Measurements from ENCODE around the gene TOMM34.
A peak's percentile ranks its signal among the peaks of the same experiment; 100 is the strongest.

The TOMM34 gene

DNA sequence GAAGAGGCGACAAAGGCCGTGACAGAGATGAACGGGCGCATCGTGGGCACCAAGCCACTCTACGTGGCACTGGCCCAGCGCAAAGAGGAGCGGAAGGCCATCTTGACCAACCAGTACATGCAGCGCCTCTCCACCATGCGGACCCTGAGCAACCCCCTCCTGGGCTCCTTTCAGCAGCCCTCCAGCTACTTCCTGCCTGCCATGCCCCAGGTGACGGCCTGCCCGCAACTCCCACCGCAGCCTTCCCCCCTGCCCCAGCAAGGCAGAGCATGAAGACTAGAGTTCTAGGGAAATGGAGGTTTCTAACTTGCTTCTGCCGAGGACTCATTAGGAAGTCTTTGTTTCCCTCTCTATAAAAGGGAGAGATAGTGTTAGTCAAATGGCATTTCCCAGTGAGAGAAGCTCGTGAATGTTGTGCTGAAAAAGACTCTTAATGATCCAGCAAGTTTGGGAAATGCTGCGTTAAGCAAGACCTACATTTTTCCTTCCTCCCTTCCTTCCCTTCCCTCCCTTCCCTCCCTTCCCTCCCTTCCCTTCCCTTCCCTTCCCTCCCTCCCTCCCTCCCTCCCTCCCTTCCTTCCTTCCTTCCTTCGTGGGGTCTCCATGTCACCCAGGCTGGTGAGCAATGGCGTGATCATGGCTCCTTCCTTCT is 29.6 kb downstream of the TOMM34 start:
- no peak for DNase-seq

DNA sequence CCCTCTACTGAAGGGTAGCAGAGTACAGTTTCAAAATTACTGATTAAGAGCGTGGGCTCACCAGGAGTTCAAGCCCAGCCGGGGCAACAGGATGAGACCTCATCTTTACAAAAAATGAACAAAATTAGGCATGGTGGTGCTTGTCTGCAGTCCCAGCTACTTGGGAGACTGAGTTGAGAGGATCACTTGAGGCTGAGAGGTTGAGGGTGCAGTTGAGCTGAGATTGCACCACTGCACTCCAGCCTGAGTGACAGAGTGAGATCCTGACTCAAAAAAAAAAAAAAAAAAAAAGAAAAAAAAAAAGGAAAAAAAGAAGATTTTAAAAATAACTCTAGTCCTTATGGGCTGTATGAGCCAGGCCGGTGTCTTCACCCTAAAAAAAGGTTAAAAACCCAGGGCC is 31.6 kb downstream of the TOMM34 start:
- DNase-seq: no peak

DNA sequence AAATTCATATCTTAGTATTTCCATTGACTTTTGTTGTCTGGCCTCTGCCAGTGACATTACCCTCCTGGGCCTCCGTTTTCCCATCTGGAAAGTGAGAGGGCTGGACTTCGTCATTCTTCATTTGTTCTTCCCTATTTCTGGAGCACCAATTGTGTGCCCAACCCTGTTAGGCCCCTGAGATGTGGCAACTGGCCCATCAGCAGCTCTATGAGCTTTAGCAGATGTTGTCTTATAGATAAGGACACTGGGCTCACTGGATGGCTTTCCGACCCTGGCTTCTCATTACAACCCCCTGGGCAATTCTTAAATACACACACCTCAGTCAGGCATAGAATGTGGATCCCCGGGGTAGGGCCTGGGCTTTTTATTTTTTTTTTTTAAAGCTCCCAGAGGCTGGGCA is 35.7 kb downstream of the TOMM34 start:
- no peak for DNase-seq

DNA sequence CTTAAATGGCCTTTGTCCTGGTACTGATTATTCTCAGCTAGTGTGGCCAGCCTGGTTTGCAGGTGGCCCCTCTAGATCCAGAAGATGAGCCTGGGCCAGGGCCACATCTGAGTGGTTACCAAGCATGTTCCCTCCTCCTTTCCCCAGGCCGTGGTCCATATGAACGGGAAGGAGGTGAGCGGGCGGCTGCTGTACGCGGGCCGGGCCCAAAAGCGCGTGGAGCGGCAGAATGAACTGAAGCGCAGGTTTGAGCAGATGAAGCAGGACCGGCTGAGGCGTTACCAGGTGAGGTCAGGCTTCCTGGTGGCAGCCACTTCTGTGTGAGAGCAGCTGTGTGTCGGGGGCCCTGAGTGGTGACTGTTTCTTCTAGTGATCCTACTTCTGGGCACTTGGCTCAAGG is 38.8 kb downstream of the TOMM34 start:
- no peak for DNase-seq

DNA sequence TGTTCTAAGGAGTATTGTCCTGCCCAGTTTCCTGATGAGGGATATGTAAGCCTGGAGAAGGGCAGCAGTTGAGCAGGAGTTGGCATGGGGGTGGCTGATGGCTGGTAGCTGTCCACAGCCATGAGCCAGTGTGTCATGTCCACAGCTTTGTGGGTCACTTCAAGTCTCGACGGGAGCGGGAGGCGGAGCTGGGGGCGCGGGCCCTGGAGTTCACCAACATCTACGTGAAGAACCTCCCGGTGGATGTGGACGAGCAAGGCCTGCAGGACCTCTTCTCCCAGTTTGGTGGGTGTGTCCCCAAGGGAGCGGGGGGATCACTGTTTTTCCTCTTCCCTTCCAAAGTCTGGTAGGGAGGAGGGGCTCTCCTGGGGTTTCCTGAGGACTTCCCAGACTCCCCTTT is 41.4 kb downstream of the TOMM34 start:
- DNase-seq: no peak

DNA sequence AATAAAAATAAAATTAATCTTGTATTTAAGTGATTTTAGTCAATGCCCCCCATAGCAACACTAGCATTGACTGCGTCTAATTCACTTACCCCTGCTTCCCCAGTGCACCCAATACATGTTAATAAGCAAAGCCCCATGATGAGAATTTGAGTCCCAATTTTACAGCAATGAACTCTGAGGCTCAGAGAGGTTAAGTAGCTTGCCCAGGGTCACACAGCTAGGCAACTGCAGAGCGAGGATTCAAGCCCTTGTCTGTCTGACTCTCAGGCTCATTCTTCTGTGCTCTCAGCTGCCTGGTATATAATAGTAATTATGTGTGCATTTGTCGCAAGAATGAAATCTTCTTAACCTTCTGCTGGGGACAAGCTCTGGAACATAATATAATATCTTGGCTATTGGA is 41.9 kb downstream of the TOMM34 start:
- DNase-seq: no peak

DNA sequence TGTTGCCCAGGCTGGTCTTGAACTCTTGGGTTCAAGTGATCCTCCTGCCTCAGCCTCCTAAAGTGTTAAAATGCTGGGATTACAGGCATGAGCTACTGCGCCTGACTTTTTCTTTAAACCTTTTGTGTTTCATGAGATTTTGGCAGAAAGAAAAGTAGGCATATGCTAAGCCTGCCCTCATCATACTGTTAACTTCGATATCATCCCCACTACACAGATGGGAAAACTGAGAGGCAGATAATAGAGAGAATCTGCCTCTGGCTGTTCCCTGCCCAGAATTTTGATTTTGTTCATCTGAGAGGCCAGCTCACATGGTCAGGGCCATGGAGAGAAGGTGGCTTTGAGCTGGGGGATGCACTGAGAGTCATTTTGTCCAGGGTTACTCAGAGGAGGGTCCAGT is 42.8 kb downstream of the TOMM34 start:
- DNase-seq: no peak

DNA sequence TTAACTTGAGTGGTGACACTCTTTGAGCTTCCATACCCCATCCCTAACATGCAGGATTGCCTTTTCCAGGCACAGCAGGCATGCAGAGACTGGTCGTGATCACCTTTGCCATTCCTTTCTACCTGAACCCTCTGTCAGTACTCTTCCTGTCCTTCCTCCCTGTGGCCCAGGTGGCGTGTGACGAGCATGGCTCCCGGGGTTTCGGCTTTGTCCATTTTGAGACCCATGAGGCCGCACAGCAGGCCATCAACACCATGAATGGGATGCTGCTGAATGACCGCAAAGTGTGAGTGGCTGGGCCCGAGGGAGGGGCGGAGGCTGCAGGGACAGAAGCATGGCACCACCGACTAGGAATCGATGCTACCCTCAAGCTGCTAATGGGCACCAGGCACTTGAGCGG is 43.6 kb downstream of the TOMM34 start:
- no peak for DNase-seq

DNA sequence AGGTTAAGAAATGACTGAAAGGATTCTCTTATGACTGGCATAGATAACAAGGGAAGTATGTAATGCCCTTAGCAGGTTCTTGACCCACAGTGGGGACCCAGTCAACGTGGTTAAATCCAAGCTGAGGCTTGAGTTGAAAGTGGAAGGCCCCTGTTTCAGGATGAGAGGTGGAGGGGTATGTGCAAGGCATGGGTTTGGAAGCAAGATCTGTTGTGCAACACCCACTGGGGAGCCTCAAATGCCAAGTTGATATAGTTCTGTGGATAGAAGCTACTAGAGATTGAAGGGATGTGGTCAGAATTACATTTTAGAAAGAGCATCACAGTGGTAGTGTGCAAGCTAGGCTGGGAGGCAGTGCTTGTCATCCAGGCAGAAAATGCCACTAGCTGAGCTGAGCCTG is 45.3 kb downstream of the TOMM34 start:
- DNase-seq: no peak

DNA sequence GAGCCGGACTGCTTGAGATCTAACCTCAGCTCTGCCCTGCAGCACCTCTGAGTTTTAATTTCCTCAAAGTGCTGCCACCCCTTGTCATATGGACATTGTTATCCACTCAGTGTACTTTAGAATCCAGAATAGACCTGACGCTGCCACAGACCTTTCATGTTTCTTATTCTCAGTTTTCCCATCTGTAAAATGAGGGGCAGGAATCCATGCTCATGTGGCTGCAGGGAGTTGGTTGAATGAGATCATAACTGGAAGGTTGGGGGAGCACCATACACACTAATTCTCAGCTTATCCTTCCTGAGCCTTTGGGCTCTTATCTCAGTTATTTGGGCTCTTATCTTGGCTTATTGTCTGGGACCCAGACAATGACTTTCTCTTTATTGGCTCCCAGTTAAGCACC is 48.0 kb downstream of the TOMM34 start:
- no peak for DNase-seq

DNA sequence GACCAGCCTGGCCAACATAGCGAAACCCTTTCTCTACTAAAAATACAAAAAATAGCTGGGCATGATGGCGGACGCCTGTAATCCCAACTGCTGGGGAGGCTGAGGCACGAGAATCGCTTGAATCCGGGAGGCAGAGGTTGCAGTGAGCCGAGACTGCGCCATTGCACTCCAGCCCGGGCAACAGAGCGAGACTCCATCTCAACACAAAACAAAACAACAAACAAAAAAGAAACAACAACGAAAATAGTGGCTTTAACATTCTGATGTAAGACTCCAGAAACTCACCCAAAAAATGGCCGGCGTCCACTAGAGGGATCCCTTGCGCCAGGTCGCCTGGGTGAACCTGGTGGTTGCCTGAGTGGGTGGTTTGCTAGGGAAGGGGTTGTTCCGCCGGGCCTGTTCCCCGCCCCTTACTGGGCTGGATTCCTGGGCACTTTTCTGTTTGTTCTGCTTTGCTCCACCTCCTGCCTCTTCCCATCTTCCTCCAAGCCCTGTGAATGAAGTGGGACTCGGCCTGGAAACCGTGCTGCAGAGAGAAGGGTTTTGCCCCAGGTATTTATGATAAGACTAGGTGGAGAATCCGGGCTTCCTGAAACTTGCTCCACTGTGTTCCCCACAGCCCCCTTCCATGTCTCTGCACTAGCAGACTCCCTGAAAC is 48.8 kb downstream of the TOMM34 start:
- peak; percentile 37 for DNase-seq

DNA sequence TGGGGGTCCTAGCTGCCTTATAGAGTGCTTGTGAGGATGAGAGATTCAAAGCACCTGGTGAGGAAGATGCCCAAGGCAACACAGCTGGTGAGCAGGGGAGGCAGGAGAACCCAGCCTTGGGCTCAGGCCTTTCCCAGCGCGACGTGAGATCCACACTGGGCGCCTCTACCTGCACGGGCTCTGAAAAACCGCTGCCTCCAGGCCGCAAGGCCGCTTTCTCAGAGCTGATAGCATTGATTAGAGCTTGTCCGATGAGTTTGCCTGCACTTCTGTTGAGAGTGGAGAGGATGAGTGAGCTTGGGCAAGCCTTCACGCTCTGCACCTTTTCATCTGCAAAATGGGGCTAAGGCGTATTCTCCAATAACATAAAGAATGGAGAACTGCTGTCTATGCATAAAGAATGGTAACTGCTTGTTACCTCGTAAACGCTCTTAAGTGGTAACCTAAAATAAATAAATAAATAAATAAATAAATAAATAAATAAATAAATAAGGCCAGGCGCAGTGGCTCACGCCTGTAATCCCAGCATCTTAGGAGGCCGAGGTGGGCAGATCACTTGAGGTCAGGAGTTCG is 49.4 kb downstream of the TOMM34 start:
- DNase-seq: no peak

DNA sequence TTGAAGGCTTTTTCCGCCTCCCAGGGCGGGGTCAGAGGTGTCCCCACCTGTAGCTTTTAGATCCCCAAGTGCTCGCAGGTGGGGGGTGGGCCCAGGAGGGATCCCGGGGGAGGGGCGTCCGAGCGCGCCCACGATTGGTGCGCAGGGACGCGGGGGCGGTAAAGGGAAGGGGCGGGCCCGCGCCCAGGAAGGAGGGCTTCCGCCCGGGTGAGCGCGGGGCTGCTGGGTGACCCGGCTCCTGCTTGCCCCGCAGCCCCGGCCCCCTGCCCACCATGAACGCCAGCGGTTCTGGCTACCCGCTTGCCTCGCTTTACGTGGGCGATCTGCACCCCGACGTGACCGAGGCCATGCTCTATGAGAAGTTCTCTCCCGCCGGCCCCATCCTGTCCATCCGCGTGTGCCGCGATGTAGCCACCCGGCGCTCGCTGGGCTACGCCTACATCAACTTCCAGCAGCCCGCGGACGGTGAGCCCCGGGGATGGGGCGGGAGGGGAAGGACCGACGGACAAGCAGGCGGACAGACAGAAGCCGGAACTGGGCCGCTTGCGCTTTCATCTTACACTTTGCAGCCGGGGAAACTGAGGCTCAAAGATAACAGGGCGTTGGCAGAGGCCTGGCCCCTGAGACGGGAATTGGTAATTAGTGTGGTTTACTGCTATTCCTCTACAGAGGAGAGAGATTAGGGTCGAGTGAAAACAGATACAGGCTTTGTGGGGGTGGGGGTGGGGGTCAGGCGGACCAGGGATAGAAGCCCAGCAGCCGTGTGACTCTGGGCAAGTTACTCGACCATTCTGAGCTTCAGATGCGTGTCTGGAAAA is 50.1 kb downstream of the TOMM34 start, which contains the start of gene PABPC1L:
Gene PABPC1L, plus strand, starts transcription at position 189 of the 818 bp plus-strand sequence. Its CDS starts 84 bp downstream, at position 273.
- peak; percentile 54 for DNase-seq

DNA sequence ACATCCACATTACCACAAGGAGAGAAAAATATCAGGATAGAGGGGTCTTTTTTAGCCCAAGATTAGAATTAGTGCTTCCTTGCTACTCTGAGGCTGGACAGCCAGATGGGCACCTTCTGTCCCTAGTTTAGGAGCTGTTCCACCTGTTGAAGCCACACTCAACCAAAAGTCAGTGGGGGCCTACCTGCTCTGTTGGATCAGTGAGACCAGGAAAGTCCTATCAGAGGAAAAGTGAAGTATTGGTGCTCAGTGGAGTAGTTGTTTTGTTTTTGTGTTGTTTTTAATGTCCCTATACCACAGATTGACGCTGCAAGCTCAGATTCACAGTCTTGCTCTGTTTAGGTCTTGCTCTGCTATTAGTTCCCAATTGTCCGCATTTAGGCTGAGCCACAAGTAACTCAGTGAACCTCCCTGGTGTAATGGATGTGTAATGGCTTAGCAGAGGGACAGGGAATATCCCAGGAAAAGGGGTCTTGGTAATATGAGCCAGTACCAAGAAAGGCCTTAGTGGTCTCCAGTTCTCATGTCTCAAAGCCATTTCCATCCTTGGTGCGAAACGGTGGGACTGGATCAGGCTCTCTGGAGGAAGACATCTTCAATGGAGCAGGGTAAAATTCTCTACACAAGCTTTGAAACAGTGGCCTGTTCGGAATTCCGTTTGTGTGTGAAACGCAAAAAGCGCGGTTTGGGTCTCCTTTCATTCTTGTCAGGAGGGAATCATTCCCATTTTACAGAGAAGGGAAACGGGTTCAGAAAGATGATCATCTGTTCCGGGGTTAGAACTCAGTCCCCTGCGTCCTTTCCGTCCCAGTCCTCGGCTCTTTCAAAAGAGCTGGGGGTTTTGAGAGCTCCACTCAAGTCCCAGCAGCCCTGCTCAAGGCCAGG is 51.0 kb downstream of the TOMM34 start:
- DNase-seq: no peak

DNA sequence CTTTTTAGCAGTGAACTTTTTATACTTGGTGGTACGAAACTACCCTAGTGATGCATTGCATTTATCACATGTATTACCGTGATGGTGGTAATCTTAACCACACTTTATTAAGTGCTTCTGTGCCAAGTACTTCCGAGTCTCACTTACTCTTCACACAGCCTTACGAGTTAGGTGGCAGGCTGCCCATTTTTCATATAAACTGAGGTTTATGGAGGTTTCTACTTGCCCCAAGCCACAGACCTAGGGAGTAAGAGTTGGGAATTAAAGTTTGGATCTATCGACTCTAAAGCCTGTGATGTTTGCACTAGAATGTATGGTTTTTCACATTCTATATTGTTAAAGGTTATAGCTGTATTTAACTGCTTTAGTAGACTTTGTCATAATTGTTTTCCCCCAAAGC is 55.8 kb downstream of the TOMM34 start:
- no peak for DNase-seq

DNA sequence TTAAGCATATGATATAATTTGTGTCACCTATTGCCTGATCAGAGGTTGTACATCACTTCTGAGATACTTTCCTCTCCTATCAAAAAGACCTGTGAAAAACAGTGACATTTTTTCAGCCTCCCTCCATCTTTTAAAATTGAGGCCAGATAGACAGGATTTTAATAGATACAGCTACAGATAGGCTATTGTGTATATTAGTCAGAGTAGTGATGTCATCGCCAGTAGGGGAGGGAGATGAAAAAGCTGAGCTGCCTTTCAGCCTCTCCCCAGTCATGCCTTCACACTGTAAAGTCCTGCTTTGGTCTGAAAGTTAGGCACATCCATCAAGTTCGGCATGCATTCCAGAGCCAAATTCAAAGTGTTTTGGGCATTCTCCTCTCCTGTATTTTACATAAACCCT is 58.2 kb downstream of the TOMM34 start:
- peak; percentile 50 for DNase-seq

DNA sequence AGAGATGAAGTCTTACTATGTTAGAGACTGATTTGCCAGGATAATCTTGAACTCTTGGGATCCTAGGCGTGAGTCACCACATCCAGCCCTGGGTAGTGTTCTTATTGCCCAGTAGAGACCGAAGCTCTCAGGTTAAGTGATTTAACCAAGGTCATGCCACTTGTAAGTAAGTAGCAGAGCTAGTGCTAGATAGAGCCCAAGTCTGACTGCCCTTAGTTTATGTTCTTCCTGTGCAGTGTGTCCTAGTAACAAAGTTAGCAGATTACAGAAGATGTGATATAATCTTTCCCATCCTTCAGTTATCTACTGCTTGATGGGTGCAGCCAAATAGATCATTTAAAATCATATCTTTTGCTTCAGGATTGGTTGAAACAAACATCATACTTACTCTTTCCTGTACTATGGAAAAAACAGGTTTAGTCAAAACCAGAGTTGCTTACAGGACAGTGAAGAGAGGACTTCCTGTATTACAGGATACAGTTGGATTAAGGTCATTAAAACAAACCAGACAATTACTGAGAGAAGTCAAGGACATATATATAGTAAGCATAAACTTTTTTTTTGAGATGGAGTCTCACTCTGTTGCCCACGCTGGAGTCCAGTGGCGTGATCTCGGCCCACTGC is 59.9 kb downstream of the TOMM34 start:
- DNase-seq: no peak

DNA sequence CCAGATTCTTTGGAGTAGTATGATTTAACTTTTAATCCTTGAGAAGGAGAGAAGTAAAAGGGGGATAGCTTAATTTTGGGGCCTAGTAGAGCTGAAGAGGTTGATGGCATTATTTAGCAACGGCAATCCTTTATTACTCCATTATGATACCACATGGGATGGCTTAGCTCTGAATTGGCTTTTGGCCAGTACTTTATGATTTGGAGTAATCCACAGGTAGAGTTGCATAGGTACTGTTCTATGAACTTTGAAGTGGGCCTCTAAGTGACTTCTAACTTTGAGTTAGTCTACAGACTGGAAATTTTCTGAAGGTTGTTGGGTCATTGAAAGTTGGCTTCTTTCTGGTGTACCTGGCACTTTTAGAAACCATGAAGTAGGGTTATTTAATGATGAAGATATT is 63.1 kb downstream of the TOMM34 start:
- DNase-seq: no peak

DNA sequence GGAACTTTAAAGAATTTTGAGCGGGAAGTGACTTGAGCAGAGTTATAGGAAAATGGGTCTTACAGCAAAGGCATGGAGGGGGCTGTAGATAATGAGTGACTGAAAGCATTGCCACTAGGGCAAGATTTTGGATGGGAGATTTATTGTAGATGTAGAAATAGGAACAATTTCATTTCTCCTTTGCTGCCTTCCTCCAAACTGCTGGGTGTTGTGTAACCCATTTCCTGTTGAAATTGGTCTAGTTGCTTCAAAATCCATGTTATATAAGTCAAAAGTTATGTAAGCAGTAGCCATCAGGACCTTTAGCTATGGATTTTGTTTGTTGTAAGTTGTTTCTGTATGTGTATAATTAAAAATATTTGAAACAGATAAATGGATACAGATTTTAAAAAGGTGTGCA is 63.6 kb downstream of the TOMM34 start:
- DNase-seq: no peak

DNA sequence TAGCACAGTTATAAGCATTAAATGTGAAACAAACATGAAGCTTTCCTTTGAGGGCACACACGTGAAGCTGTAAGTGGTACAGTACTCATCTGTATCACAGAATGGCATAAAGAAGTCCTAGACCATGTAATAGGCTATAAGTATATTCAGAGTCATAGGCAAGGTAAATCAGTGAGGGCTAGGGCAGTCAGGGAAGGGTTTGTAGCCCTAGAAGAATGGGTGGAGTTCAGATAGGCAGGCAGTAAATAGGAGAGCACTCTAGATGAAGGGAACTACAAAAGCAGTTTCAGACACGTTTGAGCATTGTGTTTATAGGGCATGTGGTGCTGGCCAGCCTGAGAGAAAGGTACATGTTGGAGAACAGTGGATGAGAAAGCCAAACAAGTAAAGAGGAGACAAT is 65.2 kb downstream of the TOMM34 start:
- DNase-seq: no peak

Measured in fibroblast of skin of back (primary cell).